Retinal pigment epithelial cell (primary cell): ENCODE data around the gene NUDT3.

Source experiments
- DNase-seq: peaks from one replicate; pipeline ENCODE4 v3.0.0-alpha.2; 2010; ENCODE audit warnings: low read depth
- H3K4me3 ChIP-seq: 2 replicates; pipeline ENCODE4 v1.5.1; 2011; ENCODE audit warnings: mild to moderate bottlenecking, low read length, control low read depth, moderate library complexity
- TF ChIP-seq, protein P1 (sequence below): conservative IDR thresholded peaks from 2 replicates; pipeline ENCODE4 v1.5.1; 2011; ENCODE audit warnings: low read depth, low read length, control low read depth, inconsistent platforms

The NUDT3 gene

DNA sequence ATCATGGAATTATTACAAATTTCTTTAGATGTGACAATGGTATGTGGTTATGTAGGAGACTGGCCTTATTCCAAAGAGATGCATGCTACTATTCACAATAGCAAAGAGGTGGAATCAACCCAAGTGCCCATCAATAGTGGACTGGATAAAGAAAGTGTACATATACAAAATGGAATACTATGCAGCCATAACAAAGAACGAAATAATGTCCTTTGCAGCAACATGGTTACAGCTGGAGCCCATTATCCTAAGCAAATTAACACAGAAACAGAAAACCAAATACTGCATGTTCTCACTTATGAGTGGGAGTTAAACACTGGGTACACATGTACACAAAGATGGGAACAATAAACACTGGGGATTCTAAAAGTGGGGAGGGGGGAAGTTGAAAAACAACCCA lies 69.7 kb downstream of the NUDT3 start:
- no peak for DNase-seq
- no peak overlapping the region for H3K4me3 ChIP-seq
- TF ChIP-seq, protein P1, sequence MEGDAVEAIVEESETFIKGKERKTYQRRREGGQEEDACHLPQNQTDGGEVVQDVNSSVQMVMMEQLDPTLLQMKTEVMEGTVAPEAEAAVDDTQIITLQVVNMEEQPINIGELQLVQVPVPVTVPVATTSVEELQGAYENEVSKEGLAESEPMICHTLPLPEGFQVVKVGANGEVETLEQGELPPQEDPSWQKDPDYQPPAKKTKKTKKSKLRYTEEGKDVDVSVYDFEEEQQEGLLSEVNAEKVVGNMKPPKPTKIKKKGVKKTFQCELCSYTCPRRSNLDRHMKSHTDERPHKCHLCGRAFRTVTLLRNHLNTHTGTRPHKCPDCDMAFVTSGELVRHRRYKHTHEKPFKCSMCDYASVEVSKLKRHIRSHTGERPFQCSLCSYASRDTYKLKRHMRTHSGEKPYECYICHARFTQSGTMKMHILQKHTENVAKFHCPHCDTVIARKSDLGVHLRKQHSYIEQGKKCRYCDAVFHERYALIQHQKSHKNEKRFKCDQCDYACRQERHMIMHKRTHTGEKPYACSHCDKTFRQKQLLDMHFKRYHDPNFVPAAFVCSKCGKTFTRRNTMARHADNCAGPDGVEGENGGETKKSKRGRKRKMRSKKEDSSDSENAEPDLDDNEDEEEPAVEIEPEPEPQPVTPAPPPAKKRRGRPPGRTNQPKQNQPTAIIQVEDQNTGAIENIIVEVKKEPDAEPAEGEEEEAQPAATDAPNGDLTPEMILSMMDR, result no peak

DNA sequence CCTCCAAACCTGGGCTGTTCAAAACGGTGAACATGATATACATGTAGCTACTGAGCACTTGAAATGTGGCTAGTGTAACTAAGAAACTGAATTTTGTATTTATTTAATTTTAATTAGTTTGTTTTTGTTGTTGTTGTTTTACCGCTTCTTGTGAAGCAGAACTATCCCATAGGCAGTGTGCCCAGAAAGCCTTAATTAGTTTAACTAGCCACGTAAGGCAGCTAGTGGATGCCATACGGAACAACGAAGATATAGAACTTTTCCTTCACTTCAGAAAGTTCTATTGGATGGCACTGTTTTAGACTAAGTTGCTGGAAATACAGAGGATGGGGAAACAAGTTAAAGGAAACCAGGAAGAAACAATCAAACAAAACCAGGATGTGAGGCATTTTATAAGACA lies 70.6 kb downstream of the NUDT3 start:
- H3K4me3 ChIP-seq, result no peak overlapping the region
- no peak for DNase-seq
- TF ChIP-seq, protein P1, result no peak

DNA sequence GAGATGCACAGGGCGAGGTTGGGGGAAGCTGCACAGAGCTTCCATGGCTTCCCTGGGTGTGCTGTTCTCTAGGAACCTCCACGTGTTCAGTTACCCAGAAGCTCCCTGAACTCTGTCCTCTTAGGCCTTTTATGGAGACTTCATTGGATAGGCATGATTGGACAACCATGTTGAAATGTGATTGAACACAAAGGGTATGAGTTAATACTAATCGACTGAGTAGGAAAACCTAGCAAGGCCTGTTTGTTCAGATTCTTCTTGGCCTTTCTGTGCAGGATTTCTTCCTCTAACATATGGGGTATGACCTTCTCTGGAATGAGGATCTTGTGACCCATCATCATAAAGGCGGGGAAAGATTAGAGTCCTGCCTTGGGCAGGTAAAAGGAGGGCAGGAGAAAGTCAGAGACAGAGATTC lies 73.0 kb downstream of the NUDT3 start:
- H3K4me3 ChIP-seq, result no peak overlapping the region
- no peak for DNase-seq
- TF ChIP-seq, protein P1, result no peak

DNA sequence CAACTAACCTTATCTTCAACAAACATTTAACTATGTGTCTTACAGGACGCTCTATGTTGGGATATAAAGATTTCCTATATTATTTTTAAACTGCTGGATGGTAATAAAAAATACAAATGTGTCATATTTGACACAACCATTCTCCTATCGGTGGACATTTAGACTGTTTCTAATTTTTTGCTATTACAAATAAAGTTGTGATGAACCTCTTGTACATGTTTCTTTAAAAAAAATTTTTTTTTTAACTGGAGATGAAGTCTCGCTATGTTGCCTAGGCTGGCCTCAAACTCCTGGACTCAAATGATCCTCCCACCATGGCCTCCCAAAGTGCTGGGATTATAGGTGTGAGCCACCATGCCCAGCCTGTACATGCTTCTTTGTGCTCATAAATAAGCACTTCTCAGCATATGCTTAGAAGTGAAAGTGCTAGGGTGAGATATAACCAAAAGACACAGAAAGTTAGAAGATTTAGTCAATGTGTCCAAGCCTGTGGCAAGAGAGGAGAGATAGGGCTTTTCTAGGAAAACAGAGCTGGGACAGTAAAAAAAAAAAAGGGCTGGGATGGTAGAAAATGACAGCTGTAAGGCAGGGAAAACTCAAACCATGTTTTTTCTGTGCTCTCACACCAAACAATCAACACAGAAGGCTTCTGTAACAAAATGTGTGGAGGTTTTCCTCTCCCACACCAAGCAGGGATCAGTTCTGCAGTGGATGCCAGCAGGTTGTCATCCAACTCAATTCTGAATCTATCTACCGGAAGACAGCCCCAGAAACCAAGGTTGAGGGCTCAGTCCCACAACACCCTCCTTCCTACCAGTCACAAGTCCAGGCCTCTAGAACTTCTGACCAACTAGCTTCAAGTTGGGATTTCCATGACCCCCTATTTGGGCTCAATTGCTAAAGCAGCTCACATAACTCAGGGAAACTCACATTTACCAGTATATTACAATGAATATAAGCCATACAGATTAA lies 73.7 kb downstream of the NUDT3 start:
- DNase-seq, result no peak
- H3K4me3 ChIP-seq, result no peak overlapping the region
- TF ChIP-seq, protein P1, result no peak

DNA sequence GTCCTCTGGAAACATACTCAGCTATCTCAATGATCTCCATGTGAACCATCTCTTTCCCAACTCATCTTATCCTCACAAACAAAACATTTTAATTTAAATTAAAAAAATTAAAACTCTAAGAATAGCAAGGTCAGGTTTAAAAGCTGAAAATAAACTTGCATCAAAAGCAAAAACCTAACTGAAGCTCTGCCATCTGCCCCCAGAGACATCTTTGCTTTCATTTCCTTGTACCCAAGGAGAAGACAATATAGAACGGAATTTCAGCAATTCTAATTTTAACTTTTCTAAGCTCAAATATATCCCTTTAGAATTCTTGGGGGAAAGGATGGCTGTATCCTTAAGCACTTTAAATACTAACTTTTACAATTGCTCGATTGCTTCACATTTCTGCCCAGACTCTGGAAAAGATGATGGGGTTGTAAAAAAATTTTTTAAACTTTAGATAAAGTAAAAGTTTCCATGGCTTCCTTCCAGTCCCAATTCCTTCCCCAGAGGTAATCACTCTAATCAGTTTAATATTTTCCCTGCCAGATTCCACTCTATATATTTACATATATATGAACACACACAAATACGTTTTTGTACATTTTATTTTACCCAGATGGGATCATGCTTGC lies 74.5 kb downstream of the NUDT3 start:
- no peak for DNase-seq
- TF ChIP-seq, protein P1, result no peak
- H3K4me3 ChIP-seq, result no peak overlapping the region

DNA sequence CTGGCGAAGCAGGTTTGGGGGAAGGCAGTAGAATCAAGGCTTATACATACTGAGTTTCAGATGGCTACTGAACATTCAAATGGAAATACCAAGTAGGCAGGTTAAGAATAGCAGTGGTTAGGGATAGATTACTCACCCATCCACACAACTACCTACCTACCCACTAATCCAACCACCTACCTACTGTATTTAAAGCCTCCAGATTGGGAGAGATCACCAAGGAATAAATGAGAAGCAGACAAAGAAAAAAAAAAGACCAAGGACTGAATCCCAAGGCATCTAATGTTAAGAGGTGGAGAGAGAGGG lies 75.3 kb downstream of the NUDT3 start:
- no peak for DNase-seq
- TF ChIP-seq, protein P1, result no peak

More for the DNA sequence above, 75.3 kb downstream of the NUDT3 start:
- H3K4me3 ChIP-seq, result no peak overlapping the region
